HTR-8/SVneo (cell line): Measurements from ENCODE around the gene CAMKMT.
"Not testable (repeated sequence)": the region's sequence is repeated elsewhere in the genome, so short reads cannot be mapped to it uniquely, and the experiment has no call there.

Experiments
- DNase-seq: peaks from one replicate; pipeline ENCODE4 v3.0.0; 2011; ENCODE audit warnings: low spot score, mixed read lengths; ENCODE audit not compliant: insufficient read length
- FAIRE-seq: peaks from 2 replicates; lab custom pipeline; 2011; peaks lifted over from hg19 to GRCh38; lab: Jason Lieb, UNC

CAMKMT gene

DNA sequence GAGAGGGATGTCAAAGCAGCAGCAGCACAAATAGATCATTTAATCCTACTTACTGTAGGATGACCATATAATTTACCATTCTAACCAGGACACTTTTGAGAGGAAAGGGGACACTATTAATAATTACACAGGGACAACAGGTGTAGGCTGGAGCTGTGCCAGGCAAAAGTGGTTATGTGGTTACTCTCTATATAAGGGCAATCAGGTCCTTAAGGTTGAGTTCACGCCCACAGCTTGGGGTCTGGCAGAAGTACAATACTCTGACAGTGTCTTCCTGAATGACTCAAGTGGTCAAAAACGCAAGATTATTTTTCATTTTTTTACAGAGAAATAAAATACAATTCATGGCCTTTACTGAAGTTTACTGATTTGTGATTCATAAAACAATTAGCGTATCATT, 3.2 kb upstream of the CAMKMT start:
- FAIRE-seq (no peak), DNase-seq (peak; percentile 29)

DNA sequence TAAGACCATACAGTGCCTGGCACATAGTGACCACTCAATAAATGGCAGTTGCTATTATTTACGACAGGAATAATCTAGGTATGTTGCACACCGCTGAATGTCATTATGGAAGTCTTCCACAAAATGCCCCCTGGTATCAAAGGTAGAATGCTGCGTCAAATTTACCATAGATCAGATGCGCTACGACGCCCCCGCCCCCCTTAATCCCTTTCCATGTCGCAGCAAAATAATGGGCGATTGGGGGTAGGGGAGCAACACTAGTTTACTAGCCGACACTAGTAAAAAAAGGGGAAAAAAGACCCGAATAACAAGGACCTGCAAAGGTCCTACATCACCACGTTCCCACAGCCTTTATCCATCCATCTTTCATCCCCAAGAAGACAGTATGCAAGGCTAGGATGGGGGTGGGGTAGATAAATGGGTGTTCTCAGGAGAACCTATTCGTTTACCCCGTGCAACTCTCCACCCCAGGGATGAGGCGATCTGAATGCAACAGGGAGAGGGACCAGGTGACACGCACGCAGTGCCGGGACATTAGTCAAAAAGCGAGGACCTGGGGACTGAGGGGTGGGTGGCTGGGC, 908 bp upstream of the CAMKMT start:
- no peak for FAIRE-seq
- no peak for DNase-seq

DNA sequence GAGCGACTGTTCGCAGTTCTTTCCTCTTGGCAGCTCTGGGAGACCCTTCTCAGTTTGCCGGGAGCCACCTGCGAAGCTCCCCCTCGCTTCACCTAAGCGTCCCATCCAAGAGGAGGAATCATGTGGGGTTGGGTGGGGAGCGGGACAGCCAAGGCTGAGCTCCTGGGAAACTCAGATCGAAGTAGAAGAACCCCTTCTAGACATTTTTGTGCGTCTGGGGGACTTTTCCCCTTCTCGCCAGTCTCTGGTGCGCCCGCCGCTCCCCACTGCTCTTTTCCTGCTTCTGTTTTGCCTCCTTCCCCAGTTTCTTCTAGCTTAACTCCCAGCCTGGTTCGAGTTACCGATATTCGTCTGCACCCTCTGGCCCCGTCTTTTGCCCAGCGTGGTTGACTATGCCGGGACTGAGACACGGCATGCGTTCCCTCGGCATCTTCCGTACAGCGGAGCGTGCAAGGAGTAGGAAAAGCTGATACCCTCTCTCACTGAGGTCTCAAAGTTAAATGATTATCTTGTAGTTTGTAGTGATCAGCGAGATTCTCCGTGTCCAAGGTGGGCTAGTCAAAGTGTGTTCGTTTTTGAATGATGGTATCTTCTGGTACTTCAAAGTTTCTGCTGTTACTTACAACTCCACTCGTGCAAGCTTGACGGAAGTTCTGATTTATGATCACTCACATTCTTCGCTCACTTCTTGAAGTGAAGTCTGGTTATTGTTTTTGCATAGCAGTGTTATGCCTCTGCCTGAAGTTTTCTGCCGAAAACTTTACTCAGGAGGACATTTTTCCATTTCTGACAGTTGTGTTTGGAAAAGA, 664 bp downstream of the CAMKMT start:
- no peak for FAIRE-seq

DNA sequence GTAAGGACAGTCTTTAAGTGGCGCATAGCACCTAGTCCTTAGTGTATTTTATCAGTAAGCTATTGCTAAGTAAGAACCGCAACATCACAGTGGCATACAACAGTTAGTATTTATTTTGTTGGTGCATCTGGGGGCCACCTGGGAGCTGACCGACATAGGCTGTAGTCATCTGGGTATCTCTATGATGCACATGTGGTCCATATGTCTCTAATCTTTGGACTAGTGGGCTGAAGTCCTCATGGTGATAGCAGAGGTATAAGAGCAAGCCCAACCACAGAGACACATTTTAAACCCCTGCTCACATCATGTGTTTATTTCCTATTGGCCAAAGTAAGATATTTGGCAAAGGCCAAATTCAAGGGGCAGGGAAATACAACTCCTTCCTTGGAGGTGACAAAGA, 2.9 kb downstream of the CAMKMT start:
- no peak for DNase-seq
- FAIRE-seq = no peak

More for the DNA sequence above, 664 bp downstream of the CAMKMT start:
- DNase-seq = peak; percentile 40

DNA sequence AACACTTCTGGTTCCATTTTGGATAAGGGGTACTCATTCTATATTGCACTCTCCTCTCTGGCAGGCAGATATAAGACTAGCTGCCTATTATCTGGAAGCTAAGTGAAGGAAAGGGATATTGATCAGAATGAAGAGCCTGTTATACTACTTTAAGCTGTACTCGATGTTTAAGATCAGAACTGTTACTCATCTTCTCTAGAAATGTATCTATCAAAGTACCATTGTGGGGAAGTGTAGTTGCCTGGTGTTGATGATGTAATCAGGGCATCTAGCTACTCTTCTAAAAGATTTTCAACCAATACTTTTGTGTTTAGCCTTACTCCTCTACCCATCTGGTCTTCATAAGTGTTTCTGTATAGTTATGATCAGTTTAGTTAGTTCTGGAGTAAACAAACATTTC, 5.8 kb downstream of the CAMKMT start:
- no peak for FAIRE-seq

DNA sequence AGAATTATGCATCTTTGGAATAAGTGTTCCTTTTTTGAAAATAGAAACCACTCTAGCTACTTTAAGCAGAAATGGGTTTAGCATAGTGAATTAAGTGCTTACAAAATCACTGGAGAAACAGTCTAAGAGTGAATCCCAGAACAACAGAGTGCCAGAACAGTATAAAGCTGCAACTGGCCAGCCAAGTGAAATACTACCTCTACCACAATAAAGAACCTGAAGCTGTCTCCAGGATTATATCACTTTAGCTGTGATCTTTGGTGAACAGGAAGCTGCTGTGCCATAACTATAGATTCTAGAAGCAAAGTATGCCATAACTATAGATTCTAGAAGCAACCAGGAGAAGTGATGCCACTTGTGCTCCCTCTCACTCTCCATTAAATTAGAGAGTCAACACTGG, 7.6 kb downstream of the CAMKMT start:
- DNase-seq = no peak
- FAIRE-seq = no peak

More for the DNA sequence above, 5.8 kb downstream of the CAMKMT start:
- no peak for DNase-seq

DNA sequence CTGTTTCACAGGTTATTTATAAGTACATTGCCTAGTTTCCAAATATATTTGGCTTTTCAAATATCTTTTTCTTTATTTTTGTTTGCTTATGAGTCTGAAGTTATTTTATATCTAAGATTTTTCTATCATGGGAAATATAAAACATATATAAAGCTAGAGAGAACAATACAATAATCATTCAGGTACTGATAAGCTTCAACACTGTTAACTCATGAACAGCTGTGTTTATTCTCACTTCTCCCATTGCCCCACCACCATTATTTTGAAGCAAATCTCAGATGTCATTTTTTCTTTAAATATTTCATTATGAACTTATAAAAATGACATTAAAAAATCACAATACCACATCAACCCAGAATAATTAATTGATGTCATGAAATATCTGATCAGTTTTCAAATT, 9.7 kb downstream of the CAMKMT start:
- FAIRE-seq (no peak), DNase-seq (no peak)

DNA sequence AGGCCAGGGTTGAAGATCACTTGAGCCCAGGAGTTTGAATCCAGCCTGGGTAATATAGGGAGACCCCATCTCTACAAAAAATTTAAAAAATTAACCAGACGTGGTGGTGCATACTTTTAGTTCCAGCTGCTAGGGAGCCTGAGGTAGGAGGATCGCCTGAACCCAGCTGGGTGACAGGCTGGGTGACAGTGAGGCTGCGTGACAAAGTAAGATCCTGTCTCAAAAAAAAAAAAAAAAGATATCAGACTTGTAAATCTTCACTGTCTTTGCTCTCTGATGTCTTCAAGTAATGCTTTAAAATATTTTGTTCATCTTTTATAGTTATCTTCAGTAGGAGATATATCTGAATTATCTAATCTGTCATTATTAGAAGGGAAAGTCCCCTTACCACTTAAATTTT, 10.5 kb downstream of the CAMKMT start:
- DNase-seq = no peak
- FAIRE-seq = no peak

DNA sequence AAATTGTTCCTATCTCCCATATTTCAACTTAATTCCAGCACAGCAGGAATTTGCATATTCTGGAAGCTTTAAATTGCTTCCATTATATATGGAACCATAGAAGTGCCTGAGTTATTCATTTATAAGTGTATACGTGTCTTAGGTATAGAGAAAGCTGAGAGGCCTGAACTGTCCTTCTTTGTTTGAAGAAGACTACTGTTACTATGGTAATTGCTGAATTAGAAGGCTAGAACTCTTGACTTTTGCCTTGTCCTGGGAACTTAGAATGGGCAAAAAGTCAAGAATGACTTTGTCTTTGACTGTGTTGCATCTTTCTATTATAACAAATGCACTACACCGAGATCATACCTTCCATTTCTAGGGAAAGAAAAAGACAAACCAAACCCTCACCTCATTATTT, 15.7 kb downstream of the CAMKMT start:
- DNase-seq = no peak
- FAIRE-seq = no peak

DNA sequence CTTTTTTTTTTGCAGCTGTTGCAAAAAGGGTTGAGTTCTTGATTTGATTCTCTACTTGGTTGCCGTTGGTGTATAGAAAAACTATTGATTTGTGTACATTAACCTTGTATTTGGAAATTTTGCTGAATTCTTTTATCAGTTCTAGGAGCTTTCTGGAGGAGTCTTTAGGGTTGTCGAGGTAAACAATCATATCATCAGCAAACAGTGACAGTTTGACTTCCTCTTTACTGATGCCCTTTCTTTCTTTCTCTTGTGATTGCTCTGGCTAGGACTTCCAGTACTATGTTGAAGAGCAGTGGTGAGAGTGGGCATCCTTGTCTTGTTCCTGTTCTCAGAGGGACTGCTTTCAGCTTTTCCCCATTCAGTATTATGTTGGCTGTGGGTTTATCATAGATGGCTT, 23.5 kb downstream of the CAMKMT start:
- not testable (repeated sequence) for DNase-seq, FAIRE-seq

DNA sequence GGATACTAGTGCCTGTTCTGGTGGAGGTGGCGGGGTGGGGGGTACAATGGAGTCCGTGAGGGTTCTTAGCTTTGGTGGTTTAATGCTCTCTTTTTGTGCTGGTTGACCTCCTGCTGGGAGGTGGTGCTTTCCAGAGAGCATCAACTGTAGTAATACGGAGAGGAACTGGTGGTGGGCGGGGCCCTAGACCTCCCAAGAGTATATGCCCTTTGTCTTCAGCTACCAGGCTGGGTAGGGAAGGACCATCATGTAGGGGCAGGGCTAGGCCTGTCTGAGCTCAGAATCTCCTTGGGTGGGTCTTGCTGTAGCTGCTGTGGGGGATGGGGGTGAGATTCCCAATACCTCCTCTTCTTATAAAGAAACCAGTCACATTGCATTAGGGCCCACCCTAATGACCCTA, 27.1 kb downstream of the CAMKMT start:
- no peak for FAIRE-seq

DNA sequence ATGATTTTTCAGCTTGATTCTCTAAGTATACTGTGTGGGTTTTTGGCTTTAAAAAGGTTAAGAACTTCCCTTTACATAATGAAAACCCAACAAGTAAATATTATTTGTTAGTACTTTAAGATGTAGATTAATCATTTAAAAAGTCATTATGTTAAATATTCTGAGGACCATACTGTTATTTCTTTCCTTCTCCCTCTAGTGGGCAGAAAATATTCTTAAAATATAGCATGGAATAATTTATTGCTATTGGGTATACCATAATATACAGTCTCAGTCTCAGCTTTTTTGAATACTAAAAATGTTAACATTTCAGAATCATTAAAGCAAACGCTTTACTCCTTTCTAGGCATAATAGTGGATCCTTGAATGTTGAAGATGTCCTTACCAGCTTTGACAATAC, 28.1 kb downstream of the CAMKMT start:
- no peak for FAIRE-seq

More for the DNA sequence above, 27.1 kb downstream of the CAMKMT start:
- DNase-seq = no peak

DNA sequence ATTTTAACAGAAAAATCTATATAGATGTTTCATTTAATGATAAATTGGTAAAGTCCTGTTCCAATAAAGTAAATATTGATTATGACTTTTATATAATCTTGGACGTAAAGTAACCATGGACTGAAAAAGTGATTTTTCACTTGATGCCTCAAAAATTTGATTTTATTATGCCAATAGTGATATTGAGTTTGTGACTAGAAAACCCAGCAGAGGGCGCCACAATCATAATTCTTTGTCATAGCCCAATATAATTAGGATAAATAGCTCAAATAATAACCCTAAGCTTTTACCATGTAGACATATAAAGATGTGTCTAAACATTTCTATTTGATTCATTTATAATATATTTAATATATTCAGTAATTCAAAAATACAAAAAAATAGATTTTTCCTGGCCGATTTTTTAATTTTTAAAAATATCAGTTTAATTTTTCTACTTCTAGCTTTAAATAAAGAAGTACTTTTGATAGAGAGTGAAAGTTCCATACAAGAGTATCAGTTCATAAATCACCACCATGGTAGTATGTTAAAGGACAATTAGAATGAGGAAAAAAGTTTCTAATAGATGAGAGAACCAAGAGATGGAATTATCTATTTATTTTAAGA, 30.7 kb downstream of the CAMKMT start:
- peak; percentile 18 for DNase-seq
- FAIRE-seq = no peak

More for the DNA sequence above, 28.1 kb downstream of the CAMKMT start:
- no peak for DNase-seq

DNA sequence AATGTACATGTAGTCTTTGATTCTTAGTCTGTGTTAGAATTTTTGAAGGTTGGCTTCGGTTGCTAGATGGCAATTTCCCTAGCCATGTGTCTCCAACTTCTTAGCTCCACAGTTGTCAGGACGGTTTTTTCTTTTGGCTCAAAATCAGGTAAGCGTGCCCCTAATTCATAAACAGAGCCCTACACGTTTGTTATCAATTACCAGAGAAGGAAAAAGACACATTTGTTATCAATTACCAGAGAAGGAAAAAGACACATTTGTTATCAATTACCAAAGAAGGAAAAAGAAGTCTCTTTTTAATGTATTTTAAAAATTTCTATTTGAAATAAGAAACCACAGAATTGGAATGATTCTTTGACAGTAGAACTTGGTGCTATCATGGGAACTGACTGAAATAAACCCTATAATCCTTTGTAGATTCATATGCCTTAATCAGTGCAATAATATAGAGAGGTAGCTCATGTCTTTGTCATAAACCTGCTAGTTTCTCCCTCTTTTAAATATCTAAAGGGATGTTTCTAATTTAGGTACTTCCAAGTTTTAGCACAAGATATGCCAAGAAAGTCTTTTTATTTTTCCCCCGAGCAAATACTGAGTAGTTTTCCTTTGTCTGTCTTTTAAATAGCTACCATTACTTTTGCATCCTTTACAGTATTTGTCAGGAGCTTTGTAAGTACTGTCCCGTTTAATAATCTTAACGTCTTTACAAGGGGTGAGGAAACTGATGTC, 35.9 kb downstream of the CAMKMT start:
- DNase-seq = no peak
- FAIRE-seq = no peak

DNA sequence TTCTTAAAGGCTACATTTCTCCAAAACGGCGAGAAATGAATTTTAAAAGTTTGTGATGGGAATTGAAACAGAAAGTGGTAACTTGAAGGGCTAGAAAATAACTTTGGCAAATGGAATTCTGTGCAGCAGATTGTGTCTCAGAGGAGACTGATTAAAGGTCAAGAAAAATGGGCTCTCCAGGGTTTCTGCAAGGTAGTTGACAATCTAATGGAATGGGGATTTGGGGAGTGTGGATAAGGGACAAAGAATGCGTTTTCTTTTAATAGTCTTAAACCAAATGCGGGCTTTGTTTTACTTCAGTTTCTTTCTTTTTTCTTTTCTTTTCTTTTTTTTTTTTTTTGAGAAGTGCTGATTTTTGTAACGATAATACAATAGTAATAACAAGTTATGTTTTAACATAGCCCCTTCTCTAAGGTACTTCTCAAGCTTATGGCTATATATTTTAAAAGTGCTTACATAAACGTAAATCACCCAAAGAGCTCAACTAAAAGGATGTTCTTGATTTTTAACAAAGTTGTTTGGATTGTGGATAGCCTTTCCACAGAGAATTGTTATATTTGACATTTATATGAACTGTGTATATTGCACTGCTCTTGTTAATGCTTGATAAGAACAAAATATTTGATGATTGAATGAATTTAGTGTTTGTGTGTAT, 36.6 kb downstream of the CAMKMT start:
- no peak for FAIRE-seq
- DNase-seq = no peak

DNA sequence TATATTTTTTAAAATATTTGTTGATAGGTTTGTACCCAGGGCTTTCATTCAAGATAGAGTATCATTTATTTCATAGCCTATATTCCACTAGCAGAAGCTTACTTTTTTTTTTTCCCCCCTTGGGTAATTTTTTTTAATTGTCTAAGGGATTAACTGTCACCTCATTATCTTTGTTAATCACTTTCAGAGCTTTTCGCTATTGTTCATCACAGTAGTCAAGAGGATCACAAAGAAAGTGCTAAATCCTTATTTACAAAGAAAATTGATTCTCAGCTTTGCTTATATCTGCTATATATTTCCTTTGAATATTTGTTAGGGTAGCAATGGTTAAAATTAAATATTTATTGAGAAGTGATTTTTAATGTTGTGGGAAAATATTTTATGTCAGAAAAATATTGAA, 59.0 kb downstream of the CAMKMT start:
- FAIRE-seq = no peak

DNA sequence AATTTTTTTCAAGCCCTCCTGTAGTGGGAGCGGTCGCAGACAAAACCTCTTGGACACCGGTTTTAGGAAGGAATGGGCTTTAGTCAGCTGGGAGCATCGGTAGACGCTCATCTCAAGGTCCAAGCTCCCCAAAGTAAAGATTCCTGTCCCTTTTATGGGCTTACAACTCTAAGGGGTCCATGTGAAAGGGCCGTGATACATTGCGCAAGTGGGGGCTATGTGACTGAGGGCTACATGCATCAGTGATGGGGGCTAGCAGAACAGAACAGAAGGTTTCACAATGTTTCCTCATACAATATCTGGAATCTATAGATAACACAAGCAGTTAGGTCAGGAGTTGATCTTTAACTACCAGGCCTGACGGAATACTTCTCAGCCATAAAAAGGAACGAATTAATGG, 62.5 kb downstream of the CAMKMT start:
- DNase-seq (no peak), FAIRE-seq (no peak)

More for the DNA sequence above, 59.0 kb downstream of the CAMKMT start:
- no peak for DNase-seq

DNA sequence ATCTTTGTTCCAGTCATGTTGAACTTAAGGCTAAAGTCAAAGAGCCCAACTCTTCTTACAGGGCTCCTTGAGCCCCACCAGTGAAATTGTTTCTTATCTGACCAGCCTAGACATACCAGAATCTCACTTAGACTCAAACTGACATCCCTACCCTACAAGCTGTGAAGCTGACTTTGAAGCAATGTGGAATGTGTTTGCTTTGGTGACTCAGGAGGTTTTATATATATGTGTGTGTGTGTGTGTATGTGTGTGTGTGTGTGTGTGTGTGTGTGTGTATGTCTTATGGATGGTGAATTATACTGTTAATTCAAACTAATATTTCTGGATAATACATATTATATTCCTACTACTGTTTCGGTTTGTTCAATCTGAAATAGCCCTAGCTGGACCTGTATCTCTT, 67.3 kb downstream of the CAMKMT start:
- FAIRE-seq = no peak

DNA sequence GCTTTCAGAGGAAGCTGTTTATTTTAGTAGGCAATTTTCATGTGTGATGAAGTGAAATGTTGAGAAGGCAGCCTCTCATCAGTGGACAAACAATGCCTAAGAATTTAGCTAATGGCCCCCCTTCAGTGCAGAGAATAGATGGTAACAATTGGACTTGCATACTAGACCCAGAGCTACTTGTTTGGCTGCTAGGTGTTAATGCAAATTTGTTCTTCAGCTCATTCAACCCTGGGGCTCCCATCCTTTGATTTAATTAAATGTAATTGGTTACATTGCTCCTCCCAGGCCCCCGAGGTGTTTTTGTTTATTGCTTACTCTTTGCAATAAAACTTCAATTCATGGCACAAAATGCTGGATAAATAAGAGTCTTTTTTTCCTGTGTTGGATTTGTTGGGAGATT, 68.6 kb downstream of the CAMKMT start:
- DNase-seq = no peak
- FAIRE-seq = no peak

More for the DNA sequence above, 67.3 kb downstream of the CAMKMT start:
- DNase-seq = no peak

DNA sequence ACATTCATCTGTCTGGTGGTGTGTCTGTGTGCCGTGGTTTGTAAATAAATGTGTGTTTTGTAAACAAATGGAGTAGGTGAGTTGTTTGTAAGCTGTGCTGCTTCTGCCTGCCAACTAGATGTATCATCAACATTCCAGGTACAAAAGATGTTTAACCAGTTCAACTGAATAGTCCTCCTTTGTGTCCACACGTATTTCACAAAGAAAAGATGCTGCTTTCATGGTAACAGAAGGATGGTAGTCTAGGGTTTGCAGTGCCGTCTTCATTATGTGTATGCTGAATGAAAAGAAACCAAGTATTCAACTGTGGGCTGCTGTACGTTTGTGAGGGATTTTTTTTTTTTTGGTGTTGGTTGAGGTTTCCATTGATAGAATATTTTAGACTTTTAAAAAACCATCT, 72.1 kb downstream of the CAMKMT start:
- FAIRE-seq = no peak
- DNase-seq = no peak
